HFFc6 (cell line): ENCODE data around the gene FOXP1. TPM values are rescaled to one million over a fixed set of nuclear protein-coding genes. Genes with fewer than 3 reads are reported as not detected.

Experiments used
- DNase-seq: peaks from one replicate; pipeline ENCODE4 v3.0.0-alpha.2; 2018
- H3K27ac Mint-ChIP-seq: 2 replicates; pipeline ENCODE4 v1.8.0; 2020; ENCODE audit warnings: mild to moderate bottlenecking, mixed read lengths
- H3K27me3 Mint-ChIP-seq: 2 replicates; pipeline ENCODE4 v1.8.0; 2021; ENCODE audit warnings: mild to moderate bottlenecking, moderate library complexity, mixed read lengths; ENCODE audit not compliant: insufficient read depth
- H3K36me3 Mint-ChIP-seq: 2 replicates; pipeline ENCODE4 v1.8.0; 2021; ENCODE audit warnings: low read depth, mixed read lengths
- H3K4me1 Mint-ChIP-seq: 2 replicates; pipeline ENCODE4 v1.8.0; 2020; ENCODE audit warnings: low read depth, mixed read lengths
- H3K4me3 Mint-ChIP-seq: 2 replicates; pipeline ENCODE4 v1.8.0; 2020; ENCODE audit warnings: mild to moderate bottlenecking, moderate library complexity, mixed read lengths
- H3K9me3 Mint-ChIP-seq: 2 replicates; pipeline ENCODE4 v1.8.0; 2020; ENCODE audit warnings: mild to moderate bottlenecking, mixed read lengths
- CTCF ChIP-seq: fragments of 200-600 bp; sonication (generic); IDR thresholded peaks from 2 replicates; pipeline ENCODE4 v1.5.0; 2021; ENCODE audit warnings: antibody characterized with exemption, mild to moderate bottlenecking
- total RNA-seq, 6 experiments: library from RNA; stranded (reverse); fragmentation: NEBNext Ultra II Directional; extraction: Animal tissue kit (Norgen Biotek cat#: 25700); gene quantifications; 2 replicates in 1 of 6; 3 replicates in 5 of 6; pipeline ENCODE4 v1.2.3, GENCODE V29; 2021

FOXP1 gene
- total RNA-seq, 6 experiments from 2014 or later: 32.2 to 59.3 (median 52.0) TPM

- H3K27me3 Mint-ChIP-seq: no peaks in the 10 kb centered on the region
- H3K9me3 Mint-ChIP-seq: no peaks in the 10 kb centered on the region
- TF ChIP-seq CTCF: no peak
- no peak overlapping the region for H3K27ac Mint-ChIP-seq
- H3K4me3 Mint-ChIP-seq: no peak overlapping the region
- peaks cover 50% of the 10 kb centered on the region for H3K4me1 Mint-ChIP-seq
- H3K36me3 Mint-ChIP-seq: peaks cover 12% of the 10 kb centered on the region; the same call in 1 of the 2 replicates
- no peak for DNase-seq
These were observed 496.1 kb downstream of the FOXP1 start for GRCh38 chr3:71087143-71088018.

- H3K27me3 Mint-ChIP-seq: no peaks in the 10 kb centered on the region
- H3K4me1 Mint-ChIP-seq: peaks cover 50% of the 10 kb centered on the region
- H3K9me3 Mint-ChIP-seq: no peaks in the 10 kb centered on the region
- H3K4me3 Mint-ChIP-seq: no peak overlapping the region
- DNase-seq: no peak
- peaks cover 12% of the 10 kb centered on the region; the same call in 1 of the 2 replicates for H3K36me3 Mint-ChIP-seq
- H3K27ac Mint-ChIP-seq: no peak overlapping the region
- TF ChIP-seq CTCF: no peak
These were observed 496.8 kb downstream of the FOXP1 start for GRCh38 chr3:71086777-71087142.

- peaks cover 60% of the 10 kb centered on the region for H3K4me1 Mint-ChIP-seq
- DNase-seq: no peak
- peaks cover 4% of the 10 kb centered on the region; the same call in 1 of the 2 replicates for H3K36me3 Mint-ChIP-seq
- H3K9me3 Mint-ChIP-seq: no peaks in the 10 kb centered on the region
- H3K27me3 Mint-ChIP-seq: no peaks in the 10 kb centered on the region; the same call in 1 of the 2 replicates
- H3K4me3 Mint-ChIP-seq: no peak overlapping the region
- no peak overlapping the region for H3K27ac Mint-ChIP-seq
- TF ChIP-seq CTCF: no peak
These were observed 499.8 kb downstream of the FOXP1 start for GRCh38 chr3:71083726-71084131.

- Mint-ChIP-seq H3K4me3 (no peak overlapping the region), H3K27ac (no peak overlapping the region), H3K4me1 (peaks cover 60% of the 10 kb centered on the region), H3K9me3 (no peaks in the 10 kb centered on the region), H3K36me3 (peaks cover 4% of the 10 kb centered on the region; the same call in 1 of the 2 replicates), H3K27me3 (no peaks in the 10 kb centered on the region; the same call in 1 of the 2 replicates)
- no peak for DNase-seq
- no peak for TF ChIP-seq CTCF
These were observed 500.7 kb downstream of the FOXP1 start for GRCh38 chr3:71082833-71083232.

- DNase-seq: no peak
- Mint-ChIP-seq H3K27ac (no peak overlapping the region), H3K36me3 (no peaks in the 10 kb centered on the region), H3K27me3 (no peaks in the 10 kb centered on the region; the same call in 1 of the 2 replicates), H3K4me1 (peaks cover 67% of the 10 kb centered on the region), H3K4me3 (no peak overlapping the region), H3K9me3 (no peaks in the 10 kb centered on the region)
- TF ChIP-seq CTCF: no peak
These were observed 502.9 kb downstream of the FOXP1 start for GRCh38 chr3:71080517-71081083.
